ENCODE results near the gene LAPTM5.

Gene LAPTM5

GRCh38 chr1:30755334-30755733 is 2.2 kb downstream of the LAPTM5 start:
- no peak for DNase-seq

- DNase-seq, result no peak
These were observed 2.8 kb downstream of the LAPTM5 start for GRCh38 chr1:30754684-30755171.

- DNase-seq, result no peak
These were observed 3.9 kb downstream of the LAPTM5 start for GRCh38 chr1:30753660-30754123.

GRCh38 chr1:30753118-30753517 is 4.5 kb downstream of the LAPTM5 start:
- DNase-seq, result no peak

- no peak for DNase-seq
These were observed 5.0 kb downstream of the LAPTM5 start for GRCh38 chr1:30752651-30752908.

GRCh38 chr1:30751830-30752650 is 5.5 kb downstream of the LAPTM5 start:
- DNase-seq, result no peak

GRCh38 chr1:30750731-30751291 is 6.8 kb downstream of the LAPTM5 start:
- DNase-seq, result no peak

- DNase-seq, result peak in 1 of 14 donors; percentile 20
These were observed 7.6 kb downstream of the LAPTM5 start for GRCh38 chr1:30749691-30750583.

- DNase-seq, result peak in 8 of 14 donors; percentile 16 to 69 (median 54)
These were observed 8.7 kb downstream of the LAPTM5 start for GRCh38 chr1:30748699-30749401.

GRCh38 chr1:30748098-30748698 is 9.4 kb downstream of the LAPTM5 start:
- peak in 5 of 14 donors; percentile 47 to 54 (median 50) for DNase-seq

GRCh38 chr1:30747033-30748008 is 10.3 kb downstream of the LAPTM5 start:
- DNase-seq, result peak in 1 of 14 donors; percentile 52

- DNase-seq, result no peak
These were observed 11.2 kb downstream of the LAPTM5 start for GRCh38 chr1:30746212-30747032.

- no peak for DNase-seq
These were observed 11.8 kb downstream of the LAPTM5 start for GRCh38 chr1:30745834-30746208.

- no peak for DNase-seq
These were observed 12.3 kb downstream of the LAPTM5 start for GRCh38 chr1:30745156-30745833.

GRCh38 chr1:30744060-30744756 is 13.4 kb downstream of the LAPTM5 start:
- no peak for DNase-seq

- no peak for DNase-seq
These were observed 14.0 kb downstream of the LAPTM5 start for GRCh38 chr1:30743584-30744059.

GRCh38 chr1:30742963-30743559 is 14.5 kb downstream of the LAPTM5 start:
- no peak for DNase-seq
